GM12878 (cell line): ENCODE data around the gene TTLL1. TPM values are rescaled to one million over a fixed set of nuclear protein-coding genes. Genes with fewer than 3 reads are reported as not detected.

Experiments used
- ATAC-seq: fragments of 200-7000 bp; cut with Tn5 transposase; 3 replicates; pipeline ENCODE4 v1.9.1; 2020; ENCODE audit warnings: mild to moderate bottlenecking, moderate library complexity
- BruUV-seq: library from RNA; stranded (reverse); fragments of 400-500 nt; replicated peaks from 2 replicates; lab custom pipeline; 2021; lab: Mats Ljungman, UMichigan
- CTCF ChIA-PET: fragments of 300-600 bp; sonication (Branson Sonifier 250); formaldehyde crosslinking; extraction: SDS; loops from one replicate; lab custom pipeline; 2021; ENCODE audit warnings: inconsistent platforms; lab: Yijun Ruan, JAX
- POLR2A ChIA-PET: fragments of 350-600 bp; formaldehyde crosslinking; extraction: SDS; loops from one replicate; lab custom pipeline; 2021; ENCODE audit warnings: inconsistent platforms; lab: Charles Lee
- RAD21 ChIA-PET: fragments of 300-600 bp; sonication (Branson Sonifier 250); formaldehyde crosslinking; loops from one replicate; lab custom pipeline; 2023; ENCODE audit warnings: antibody characterized with exemption; ENCODE audit not compliant: unreplicated experiment; lab: Charles Lee
- SMC1A ChIA-PET: fragments of 300-600 bp; sonication (Branson Sonifier 250); formaldehyde crosslinking; loops from one replicate; lab custom pipeline; 2023; ENCODE audit not compliant: unreplicated experiment, uncharacterized antibody; lab: Charles Lee
- DNase-seq: peaks from one replicate; pipeline ENCODE4 v3.0.0-alpha.2; 2011; ENCODE audit warnings: low read depth, low spot score
- FAIRE-seq: peaks from 3 replicates; lab custom pipeline; 2011; peaks lifted over from hg19 to GRCh38; lab: Jason Lieb, UNC
- H2AFZ ChIP-seq: 2 replicates; pipeline ENCODE4 v1.6.0; 2011; ENCODE audit warnings: low read depth, low read length, control low read depth; ENCODE audit not compliant: control insufficient read depth
- H3K27ac ChIP-seq: 2 replicates; pipeline ENCODE4 v1.5.1; 2011; ENCODE audit warnings: control low read depth; ENCODE audit not compliant: control insufficient read depth, insufficient read depth
- H3K27me3 ChIP-seq, 2 experiments: replicated peaks in 1 of 2; 2 replicates each; pipeline versions ENCODE4 v1.6.0 to v1.6.1; 2011; ENCODE audit warnings: low read length in 1 of 2; ENCODE audit not compliant: control insufficient read depth in 2 of 2, insufficient read depth in 2 of 2
- H3K36me3 ChIP-seq, 2 experiments: 2 replicates each; pipeline ENCODE4 v1.5.1; 2011; ENCODE audit warnings: low read length in 1 of 2; ENCODE audit not compliant: control insufficient read depth in 2 of 2, insufficient read depth in 2 of 2
- H3K4me1 ChIP-seq: 2 replicates; pipeline ENCODE4 v1.6.1; 2011; ENCODE audit warnings: mild to moderate bottlenecking, low read length, moderate library complexity, mixed read lengths; ENCODE audit not compliant: control insufficient read depth, insufficient read depth
- H3K4me2 ChIP-seq: 2 replicates; pipeline ENCODE4 v1.6.0; 2011; ENCODE audit warnings: control low read depth; ENCODE audit not compliant: control insufficient read depth, insufficient read depth
- H3K4me3 ChIP-seq: fragments of 200-600 bp; sonication (generic); 2 replicates; pipeline ENCODE4 v1.5.1; 2016
- H3K79me2 ChIP-seq: 2 replicates; pipeline ENCODE4 v1.6.0; 2011; ENCODE audit warnings: low read length; ENCODE audit not compliant: control insufficient read depth, insufficient read depth
- H3K9ac ChIP-seq: 2 replicates; pipeline ENCODE4 v1.8.0; 2011; ENCODE audit warnings: low read length, control low read depth, mixed read lengths; ENCODE audit not compliant: control insufficient read depth, insufficient read depth
- H3K9me3 ChIP-seq: replicated peaks from 3 replicates; pipeline ENCODE4 v1.5.1; 2011; ENCODE audit warnings: mild to moderate bottlenecking, low read length; ENCODE audit not compliant: control insufficient read depth, insufficient read depth
- H4K20me1 ChIP-seq: 2 replicates; pipeline ENCODE4 v1.6.0; 2011; ENCODE audit not compliant: control insufficient read depth, insufficient read depth
- WGBS: methylation state at CpG from one replicate; pipeline ENCODE4 v1.1.6; 2016; ENCODE audit warnings: low lambda C conversion rate; ENCODE audit not compliant: insufficient replicate concordance, insufficient coverage; ENCODE audit errors: missing lambda C conversion rate; 5-methylcytosine and 5-hydroxymethylcytosine counted together
- in situ Hi-C: fragments of 300-500 bp; cut with MboI; formaldehyde crosslinking; loops from 9 replicates; pipeline ENCODE4 v1.14.3; 2018; ENCODE audit warnings: mixed read lengths
- intact Hi-C: fragments of 100-400 bp; cut with micrococcal nuclease; formaldehyde crosslinking; loops from one replicate; pipeline ENCODE4 v1.14.2; 2022; ENCODE audit not compliant: unreplicated experiment
- polyA plus RNA-seq, 11 experiments: library from polyadenylated mRNA; depleted of rRNA in 4 of 11; unstranded in 6 of 11; stranded (reverse) in 5 of 11; fragments of >200 nt; fragmentation: Nextera tagmentation in 4 of 11; fragmentation: Illumina TruSeq in 1 of 11; extraction: Ambion mirVana in 4 of 11; extraction: Trizol in 1 of 11; gene quantifications; 1 replicate in 1 of 11; 2 replicates in 10 of 11; pipeline versions ENCODE4 v1.2.1 to v1.2.3, GENCODE V29; 2011 to 2016; ENCODE audit warnings: inconsistent platforms in 2 of 11, missing spikeins in 2 of 11, low read depth in 1 of 11
- total RNA-seq, 4 experiments: library from RNA; depleted of rRNA in 3 of 4; stranded (reverse); fragments of >200 nt in 3 of 4; fragmentation: Illumina TruSeq in 1 of 4; extraction: Trizol in 1 of 4; gene quantifications; 2 replicates each; pipeline versions ENCODE4 v1.2.1 to v1.2.3, GENCODE V29; 2013 to 2021
- TF ChIP-seq, protein P1 (sequence below): IDR thresholded peaks from 2 replicates; pipeline ENCODE4 v1.6.1; 2012; ENCODE audit warnings: improper control_type of control experiment, low read depth, low read length; ENCODE audit not compliant: insufficient replicate concordance

TTLL1 gene
- total and polyA plus RNA-seq, 10 of the 15 experiments (the other 5 are each of a cell fraction or from before 2014, with no cell fraction given): 0.39 to 4.8 (median 3.2) TPM

DNA sequence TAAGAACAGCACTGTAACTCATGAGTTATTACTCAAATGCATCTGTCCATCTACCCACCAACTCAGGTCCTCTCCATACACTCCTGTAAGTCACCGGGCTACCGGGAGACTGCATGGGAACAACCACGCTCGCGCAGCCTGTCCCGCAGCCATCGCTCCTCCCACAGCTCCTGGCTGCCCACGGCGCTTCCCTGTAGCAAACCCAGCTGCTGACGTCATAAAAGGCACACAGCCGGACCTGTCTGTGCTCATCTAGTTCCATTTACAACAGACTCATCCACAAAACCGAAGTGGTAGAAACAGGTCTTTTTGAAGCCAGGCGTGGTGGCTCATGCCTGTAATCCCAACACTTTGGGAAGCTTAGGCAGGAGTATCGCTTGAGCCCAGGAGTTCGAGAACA lies 50.9 kb downstream of the TTLL1 start:
- no peaks in the 10 kb centered on the region for H3K9me3 ChIP-seq
- ChIA-PET CTCF (interaction anchor here (0.8 kb wide), 1 partner anchor 171 kb away, joined by 3 read pairs; no protein-coding TSS in a partner anchor), SMC1A (interaction anchor here (0.9 kb wide), 1 partner anchor 116 kb away, joined by 3 read pairs; no protein-coding TSS in a partner anchor), RAD21 (no interaction called here), POLR2A (no interaction called here)
- TF ChIP-seq, protein P1, sequence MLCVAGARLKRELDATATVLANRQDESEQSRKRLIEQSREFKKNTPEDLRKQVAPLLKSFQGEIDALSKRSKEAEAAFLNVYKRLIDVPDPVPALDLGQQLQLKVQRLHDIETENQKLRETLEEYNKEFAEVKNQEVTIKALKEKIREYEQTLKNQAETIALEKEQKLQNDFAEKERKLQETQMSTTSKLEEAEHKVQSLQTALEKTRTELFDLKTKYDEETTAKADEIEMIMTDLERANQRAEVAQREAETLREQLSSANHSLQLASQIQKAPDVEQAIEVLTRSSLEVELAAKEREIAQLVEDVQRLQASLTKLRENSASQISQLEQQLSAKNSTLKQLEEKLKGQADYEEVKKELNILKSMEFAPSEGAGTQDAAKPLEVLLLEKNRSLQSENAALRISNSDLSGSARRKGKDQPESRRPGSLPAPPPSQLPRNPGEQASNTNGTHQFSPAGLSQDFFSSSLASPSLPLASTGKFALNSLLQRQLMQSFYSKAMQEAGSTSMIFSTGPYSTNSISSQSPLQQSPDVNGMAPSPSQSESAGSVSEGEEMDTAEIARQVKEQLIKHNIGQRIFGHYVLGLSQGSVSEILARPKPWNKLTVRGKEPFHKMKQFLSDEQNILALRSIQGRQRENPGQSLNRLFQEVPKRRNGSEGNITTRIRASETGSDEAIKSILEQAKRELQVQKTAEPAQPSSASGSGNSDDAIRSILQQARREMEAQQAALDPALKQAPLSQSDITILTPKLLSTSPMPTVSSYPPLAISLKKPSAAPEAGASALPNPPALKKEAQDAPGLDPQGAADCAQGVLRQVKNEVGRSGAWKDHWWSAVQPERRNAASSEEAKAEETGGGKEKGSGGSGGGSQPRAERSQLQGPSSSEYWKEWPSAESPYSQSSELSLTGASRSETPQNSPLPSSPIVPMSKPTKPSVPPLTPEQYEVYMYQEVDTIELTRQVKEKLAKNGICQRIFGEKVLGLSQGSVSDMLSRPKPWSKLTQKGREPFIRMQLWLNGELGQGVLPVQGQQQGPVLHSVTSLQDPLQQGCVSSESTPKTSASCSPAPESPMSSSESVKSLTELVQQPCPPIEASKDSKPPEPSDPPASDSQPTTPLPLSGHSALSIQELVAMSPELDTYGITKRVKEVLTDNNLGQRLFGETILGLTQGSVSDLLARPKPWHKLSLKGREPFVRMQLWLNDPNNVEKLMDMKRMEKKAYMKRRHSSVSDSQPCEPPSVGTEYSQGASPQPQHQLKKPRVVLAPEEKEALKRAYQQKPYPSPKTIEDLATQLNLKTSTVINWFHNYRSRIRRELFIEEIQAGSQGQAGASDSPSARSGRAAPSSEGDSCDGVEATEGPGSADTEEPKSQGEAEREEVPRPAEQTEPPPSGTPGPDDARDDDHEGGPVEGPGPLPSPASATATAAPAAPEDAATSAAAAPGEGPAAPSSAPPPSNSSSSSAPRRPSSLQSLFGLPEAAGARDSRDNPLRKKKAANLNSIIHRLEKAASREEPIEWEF: no peak
- whole genome bisulfite sequencing: 90% methylated on average over 15 of the region's 15 CpGs
- H3K27me3 ChIP-seq: no peaks in the 10 kb centered on the region
- H2AFZ ChIP-seq: no peak overlapping the region
- ATAC-seq: no peak
- H3K4me1 ChIP-seq: no peaks in the 10 kb centered on the region
- in situ Hi-C loops: no loop called here
- no peak for FAIRE-seq
- no peak overlapping the region for H3K9ac ChIP-seq
- H3K4me2 ChIP-seq: no peak overlapping the region
- intact Hi-C loops: no loop called here
- DNase-seq: no peak
- no peaks in the 10 kb centered on the region for H3K36me3 ChIP-seq
- H3K79me2 ChIP-seq: no peaks in the 10 kb centered on the region
- no peaks in the 10 kb centered on the region for H4K20me1 ChIP-seq
- no peak overlapping the region for H3K27ac ChIP-seq
- no TSS peak for BruUV-seq
- H3K4me3 ChIP-seq: no peak overlapping the region
